Measurements from ENCODE around the gene RAPGEF1. TPM values are rescaled to one million over a fixed set of nuclear protein-coding genes. Genes with fewer than 3 reads are reported as not detected.

Gene RAPGEF1
- total and polyA plus RNA-seq, 2 experiments from 2014 or later: 3.3 to 24.1 TPM

- in situ Hi-C loops (cut with MboI): no loop called here
- TF ChIP-seq EZH2 (IDR thresholded peaks at IDR 0.05; ENCODE audit: insufficient read depth, poor library complexity, severe bottlenecking): no peak
- no peak for TF ChIP-seq EZH2phosphoT487 (IDR thresholded peaks at IDR 0.05; ENCODE audit: insufficient read depth, low read depth)
- H3K27ac ChIP-seq: no peak overlapping the region
- no peaks in the 10 kb centered on the region for H3K27me3 ChIP-seq (replicated peaks; ENCODE audit: insufficient read depth)
- peaks cover 7% of the 10 kb centered on the region; the same call in 1 of the 2 replicates for H3K4me1 ChIP-seq (ENCODE audit: insufficient read depth)
- H3K79me2 ChIP-seq (ENCODE audit: insufficient read depth): peaks cover 96% of the 10 kb centered on the region
- no peak overlapping the region for H2AFZ ChIP-seq
- no peak overlapping the region for H3K4me3 ChIP-seq
- 67 to 73% methylated on average over 7 of the region's 7 CpGs for WGBS, 2 experiments (ENCODE audit: low coverage in 1 of 2, low lambda C conversion rate in 2 of 2, missing lambda C conversion rate in 2 of 2)
- H3K9me3 ChIP-seq (ENCODE audit: low read depth): no peaks in the 10 kb centered on the region
- peaks cover 8% of the 10 kb centered on the region for H3F3A ChIP-seq (ENCODE audit: insufficient read depth)
- no peaks in the 10 kb centered on the region for H3K9me2 ChIP-seq (ENCODE audit: insufficient read depth)
- DNase-seq: no peak
- no peak overlapping the region for H3K9ac ChIP-seq
- H4K20me1 ChIP-seq (ENCODE audit: insufficient read depth): no peaks in the 10 kb centered on the region
- H3K4me2 ChIP-seq (ENCODE audit: unreplicated experiment): no peak overlapping the region
- H3K36me3 ChIP-seq (ENCODE audit: low read depth): no peaks in the 10 kb centered on the region
Observed at GRCh38 chr9:131719262-131719908, 20.5 kb downstream of the RAPGEF1 start.

- Histone ChIP-seq H3K36me3 (ENCODE audit: low read depth) (no peaks in the 10 kb centered on the region), H3K4me1 (ENCODE audit: insufficient read depth) (peaks cover 14% of the 10 kb centered on the region; the same call in 1 of the 2 replicates), H3K27me3 (replicated peaks; ENCODE audit: insufficient read depth) (no peaks in the 10 kb centered on the region), H3K4me2 (ENCODE audit: unreplicated experiment) (no peak overlapping the region), H4K20me1 (ENCODE audit: insufficient read depth) (no peaks in the 10 kb centered on the region), H2AFZ (no peak overlapping the region), H3K79me2 (ENCODE audit: insufficient read depth) (peaks cover 89% of the 10 kb centered on the region), H3K9me3 (ENCODE audit: low read depth) (no peaks in the 10 kb centered on the region), H3K9ac (no peak overlapping the region), H3F3A (ENCODE audit: insufficient read depth) (peaks cover 21% of the 10 kb centered on the region), H3K4me3 (no peak overlapping the region), H3K9me2 (ENCODE audit: insufficient read depth) (no peaks in the 10 kb centered on the region), H3K27ac (no peak overlapping the region)
- DNase-seq: no peak
- WGBS, 2 experiments (ENCODE audit: low coverage in 1 of 2, low lambda C conversion rate in 2 of 2, missing lambda C conversion rate in 2 of 2): 92% methylated on average over 14 of the region's 14 CpGs
- in situ Hi-C loops (cut with MboI): no loop called here
- TF ChIP-seq EZH2phosphoT487 (IDR thresholded peaks at IDR 0.05; ENCODE audit: insufficient read depth, low read depth) (no peak), EZH2 (IDR thresholded peaks at IDR 0.05; ENCODE audit: insufficient read depth, poor library complexity, severe bottlenecking) (no peak)
Observed at GRCh38 chr9:131717719-131718460, 22.0 kb downstream of the RAPGEF1 start.

GRCh38 chr9:131715906-131716305 is 24.0 kb downstream of the RAPGEF1 start:
- H4K20me1 ChIP-seq (ENCODE audit: insufficient read depth): no peaks in the 10 kb centered on the region

GRCh38 chr9:131714821-131715220 is 25.1 kb downstream of the RAPGEF1 start:
- peak overlapping the region; percentile 80 for H3K9ac ChIP-seq
- WGBS, 2 experiments (ENCODE audit: low coverage in 1 of 2, low lambda C conversion rate in 2 of 2, missing lambda C conversion rate in 2 of 2): 92 to 93% methylated on average over 9 of the region's 9 CpGs
- no peaks in the 10 kb centered on the region for H3K27me3 ChIP-seq (replicated peaks; ENCODE audit: insufficient read depth)
- H3K4me3 ChIP-seq: no peak overlapping the region
- DNase-seq: no peak
- peaks cover 18% of the 10 kb centered on the region for H3K4me1 ChIP-seq (ENCODE audit: insufficient read depth)
- H3F3A ChIP-seq (ENCODE audit: insufficient read depth): peaks cover 22% of the 10 kb centered on the region
- no peaks in the 10 kb centered on the region for H3K9me3 ChIP-seq (ENCODE audit: low read depth)
- no peaks in the 10 kb centered on the region for H3K9me2 ChIP-seq (ENCODE audit: insufficient read depth)
- no peak overlapping the region for H2AFZ ChIP-seq
- H4K20me1 ChIP-seq (ENCODE audit: insufficient read depth): no peaks in the 10 kb centered on the region
- peaks cover 89% of the 10 kb centered on the region for H3K79me2 ChIP-seq (ENCODE audit: insufficient read depth)
- TF ChIP-seq EZH2phosphoT487 (IDR thresholded peaks at IDR 0.05; ENCODE audit: insufficient read depth, low read depth) (no peak), EZH2 (IDR thresholded peaks at IDR 0.05; ENCODE audit: insufficient read depth, poor library complexity, severe bottlenecking) (no peak)
- peak overlapping the region; percentile 97 for H3K27ac ChIP-seq
- in situ Hi-C loops (cut with MboI): no loop called here
- H3K4me2 ChIP-seq (ENCODE audit: unreplicated experiment): peak overlapping the region; percentile 70
- H3K36me3 ChIP-seq (ENCODE audit: low read depth): no peaks in the 10 kb centered on the region

More at GRCh38 chr9:131715906-131716305, 24.0 kb downstream of the RAPGEF1 start:
- Histone ChIP-seq H3F3A (ENCODE audit: insufficient read depth) (peaks cover 22% of the 10 kb centered on the region), H3K79me2 (ENCODE audit: insufficient read depth) (peaks cover 89% of the 10 kb centered on the region), H3K9ac (no peak overlapping the region), H3K9me2 (ENCODE audit: insufficient read depth) (no peaks in the 10 kb centered on the region), H3K9me3 (ENCODE audit: low read depth) (no peaks in the 10 kb centered on the region), H3K4me2 (ENCODE audit: unreplicated experiment) (no peak overlapping the region), H3K27ac (no peak overlapping the region), H2AFZ (no peak overlapping the region), H3K4me3 (no peak overlapping the region), H3K36me3 (ENCODE audit: low read depth) (no peaks in the 10 kb centered on the region), H3K4me1 (ENCODE audit: insufficient read depth) (peaks cover 14% of the 10 kb centered on the region; the same call in 1 of the 2 replicates), H3K27me3 (replicated peaks; ENCODE audit: insufficient read depth) (no peaks in the 10 kb centered on the region)
- in situ Hi-C loops (cut with MboI): no loop called here
- no peak for TF ChIP-seq EZH2 (IDR thresholded peaks at IDR 0.05; ENCODE audit: insufficient read depth, poor library complexity, severe bottlenecking)
- no peak for TF ChIP-seq EZH2phosphoT487 (IDR thresholded peaks at IDR 0.05; ENCODE audit: insufficient read depth, low read depth)
- WGBS, 2 experiments (ENCODE audit: low coverage in 1 of 2, low lambda C conversion rate in 2 of 2, missing lambda C conversion rate in 2 of 2): 39 to 45% methylated on average over 5 of the region's 5 CpGs
- peak; percentile 48 for DNase-seq
